SW480 (cell line): ENCODE data around the gene ABHD17B.

Experiments
- DNase-seq: peaks from one replicate; pipeline ENCODE4 v3.0.0-alpha.2; 2016; ENCODE audit warnings: low spot score

The ABHD17B gene

DNA sequence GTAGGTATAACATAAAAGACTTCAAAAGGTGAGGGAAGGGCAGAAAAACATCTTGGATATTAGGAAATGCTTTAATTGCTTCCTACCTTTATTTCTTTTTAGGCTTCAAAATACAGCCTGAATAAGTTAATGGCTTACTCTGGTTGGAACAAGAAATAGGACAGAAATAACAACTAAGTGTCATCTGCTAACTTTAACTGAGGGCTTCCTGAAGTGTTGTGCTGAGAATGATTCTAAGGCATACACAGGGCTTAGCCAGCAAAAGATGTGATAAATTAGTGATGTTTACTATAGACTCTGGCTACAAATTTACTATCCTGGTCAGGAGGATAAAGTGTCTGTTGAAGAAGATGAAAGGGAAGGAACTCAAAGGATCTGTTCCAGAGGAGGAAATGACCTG is 34.2 kb downstream of the ABHD17B start:
- DNase-seq: no peak

DNA sequence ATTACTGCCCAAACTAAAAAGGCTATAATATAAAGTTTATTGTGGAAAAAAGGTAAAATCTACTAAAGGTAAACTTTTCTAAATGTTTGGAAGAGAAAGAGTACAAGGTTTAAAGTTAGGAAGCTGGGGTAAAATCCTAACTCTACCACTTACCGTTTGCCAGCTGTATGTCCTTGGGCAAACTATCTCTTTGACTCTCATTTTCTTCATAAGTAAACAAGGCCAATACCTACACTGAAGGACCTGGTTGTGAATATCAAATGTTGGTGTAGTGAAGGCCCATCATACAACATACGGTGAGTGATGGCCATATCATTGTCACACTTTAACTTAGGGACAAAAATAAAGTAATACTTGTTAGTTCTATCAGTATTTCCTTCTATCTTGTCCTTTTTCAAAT is 34.9 kb downstream of the ABHD17B start:
- no peak for DNase-seq

DNA sequence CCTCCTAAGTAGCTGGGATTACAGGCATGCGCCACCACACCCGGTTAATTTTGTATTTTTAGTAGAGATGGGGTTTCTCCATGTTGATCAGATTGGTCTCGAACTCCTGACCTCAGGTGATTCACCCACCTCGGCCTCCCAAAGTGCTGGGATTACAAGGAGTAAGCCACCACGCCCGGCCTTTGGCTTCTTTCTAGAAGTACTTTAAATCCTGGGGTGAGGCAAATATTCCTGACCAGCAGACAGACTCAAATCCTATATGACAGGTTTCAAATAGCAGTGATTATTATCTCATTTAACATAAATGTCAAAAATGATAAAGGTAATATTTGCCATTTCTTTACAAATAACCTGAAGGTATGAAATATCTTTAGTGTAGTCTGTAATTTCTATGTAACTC is 35.6 kb downstream of the ABHD17B start:
- no peak for DNase-seq

DNA sequence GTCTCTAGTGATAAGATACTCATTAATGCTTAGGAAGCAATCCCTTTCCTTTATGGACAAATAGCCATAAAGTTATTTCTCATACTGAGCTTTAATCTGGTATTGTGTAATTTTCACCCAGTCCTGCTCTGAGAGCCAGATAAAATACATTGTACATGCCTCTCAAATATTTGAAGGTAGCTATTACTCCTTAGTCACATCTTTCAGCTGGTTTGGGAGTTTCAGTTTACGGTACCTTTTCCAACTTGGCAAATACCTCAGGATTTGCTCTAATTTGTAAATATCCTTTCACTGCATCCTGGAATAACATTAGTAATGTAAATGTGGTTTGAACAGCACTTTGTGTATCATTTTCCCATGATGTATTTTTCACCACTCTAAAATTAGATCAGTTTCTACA is 47.4 kb downstream of the ABHD17B start:
- DNase-seq: no peak

DNA sequence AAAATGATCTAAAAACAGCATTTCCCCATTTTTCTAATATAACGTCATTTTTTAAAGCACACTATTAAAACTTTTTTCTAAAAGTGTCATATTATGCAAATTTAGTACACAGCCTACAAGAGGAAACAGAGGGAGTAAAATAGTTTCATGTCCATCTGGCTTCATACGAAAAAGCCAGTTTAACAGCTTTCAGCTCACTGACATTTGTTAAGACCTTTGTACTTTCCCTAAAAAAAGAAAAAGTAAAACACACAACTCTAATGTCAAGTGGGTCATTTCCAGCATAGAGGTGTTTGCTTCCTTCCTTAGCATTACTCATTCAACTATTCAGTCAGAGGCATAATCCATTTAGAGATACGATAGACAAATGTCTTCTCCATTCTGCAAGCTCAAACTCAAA is 49.4 kb downstream of the ABHD17B start:
- DNase-seq: no peak

DNA sequence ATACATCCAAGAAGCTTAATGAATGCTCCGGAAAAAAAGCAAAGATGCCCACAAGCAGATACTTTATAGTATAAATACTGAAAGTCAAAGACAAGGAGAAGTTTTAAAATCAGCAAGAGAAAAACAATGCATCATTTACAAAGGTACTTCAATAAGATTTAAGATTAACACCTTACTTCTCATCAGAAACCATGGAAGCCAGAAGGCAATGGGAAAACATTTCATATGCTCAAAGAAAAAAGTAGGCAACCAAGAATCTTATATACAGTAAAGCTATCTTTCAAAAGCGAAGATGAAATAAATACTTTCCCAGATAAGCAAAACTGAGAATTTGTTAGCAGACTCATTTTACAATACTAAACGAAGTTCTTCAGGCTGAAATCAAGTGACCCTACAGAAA is 51.1 kb downstream of the ABHD17B start:
- DNase-seq: peak; percentile 18

DNA sequence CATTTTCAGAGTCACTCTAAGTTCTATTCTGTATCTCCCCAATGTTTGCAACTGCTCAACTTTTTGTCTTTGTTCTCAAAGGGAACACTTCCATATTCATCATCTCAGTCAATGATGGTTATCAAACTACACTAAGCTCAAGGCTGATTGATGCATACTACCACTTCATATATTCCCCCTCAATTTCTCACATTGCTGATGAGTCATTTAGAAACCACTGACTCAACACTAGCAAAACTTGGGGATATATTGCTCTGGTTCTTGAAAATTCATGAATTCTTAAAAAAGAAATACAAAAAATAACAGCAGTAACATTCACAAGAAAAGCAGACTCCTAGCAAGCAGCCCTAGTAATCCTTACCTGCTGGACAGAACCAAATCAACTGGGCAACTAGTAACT is 52.2 kb downstream of the ABHD17B start:
- DNase-seq: no peak

DNA sequence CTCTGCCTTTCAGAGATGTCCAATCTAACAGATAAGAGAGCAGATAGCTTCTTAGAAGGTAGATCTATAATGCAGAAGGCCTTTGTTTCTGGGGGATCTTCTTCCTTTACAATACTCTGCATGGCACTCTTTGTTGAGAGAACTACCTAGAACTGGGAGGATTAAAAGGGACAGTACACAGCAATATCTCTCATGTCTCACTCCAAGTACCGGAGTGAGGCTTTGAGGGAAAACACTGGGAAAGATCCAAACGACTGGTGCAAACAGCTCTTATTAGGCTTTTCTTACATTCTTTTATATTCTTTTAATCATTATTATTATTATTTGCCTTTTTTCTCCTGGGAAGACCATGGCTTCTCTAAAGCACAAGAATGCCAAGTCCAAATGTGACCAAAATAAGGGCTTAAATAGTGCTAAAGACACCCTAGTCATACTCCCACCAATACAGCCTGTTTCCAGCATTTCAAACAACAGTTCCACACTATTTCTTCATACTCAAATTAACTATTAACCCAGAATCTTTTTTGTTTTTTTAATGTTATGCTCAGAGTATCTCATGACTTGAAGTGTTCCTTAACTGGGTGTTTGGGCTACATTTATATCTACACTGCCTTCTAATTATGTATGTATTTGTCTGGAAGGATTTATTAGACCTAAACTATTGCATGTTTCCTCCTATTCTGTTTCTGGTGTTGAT is 52.7 kb downstream of the ABHD17B start:
- DNase-seq: no peak

DNA sequence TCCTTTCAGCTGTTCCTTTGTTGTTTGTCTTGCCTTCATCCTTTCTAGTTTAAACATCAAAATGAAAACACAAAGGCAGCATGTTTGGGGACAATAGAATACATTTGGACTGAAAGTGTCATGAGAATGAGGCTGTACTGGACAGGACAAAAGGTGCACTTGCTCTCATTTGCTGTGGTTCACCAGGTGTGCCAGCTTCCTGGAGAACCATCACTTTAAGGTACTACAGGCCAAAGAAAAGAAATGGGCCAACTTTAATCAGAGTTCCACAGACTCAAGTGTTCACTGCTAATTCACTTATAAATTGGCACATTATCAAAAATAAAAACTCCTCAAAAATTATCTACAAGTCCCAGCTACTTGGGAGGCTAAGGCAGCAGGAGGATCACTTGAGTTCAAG is 53.8 kb downstream of the ABHD17B start:
- no peak for DNase-seq

DNA sequence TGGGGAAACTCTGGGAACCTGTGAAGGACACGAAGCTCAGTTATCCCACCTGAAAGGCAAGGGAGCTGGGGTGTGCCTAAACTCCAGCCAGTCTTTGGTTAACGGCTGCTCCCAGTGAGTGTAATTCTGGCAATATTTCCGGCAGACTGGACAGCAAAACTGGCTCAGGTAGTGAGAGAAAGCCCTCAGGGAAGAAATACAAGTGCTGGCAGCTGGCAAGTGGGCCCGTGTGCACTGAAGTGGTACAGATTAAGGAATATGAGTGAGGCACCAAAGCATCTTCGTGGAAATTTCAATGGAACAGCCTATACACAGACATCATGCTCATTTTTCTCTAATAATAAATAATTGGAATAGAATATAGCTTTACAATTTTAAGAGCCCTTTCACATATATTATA is 56.2 kb downstream of the ABHD17B start:
- DNase-seq: no peak

DNA sequence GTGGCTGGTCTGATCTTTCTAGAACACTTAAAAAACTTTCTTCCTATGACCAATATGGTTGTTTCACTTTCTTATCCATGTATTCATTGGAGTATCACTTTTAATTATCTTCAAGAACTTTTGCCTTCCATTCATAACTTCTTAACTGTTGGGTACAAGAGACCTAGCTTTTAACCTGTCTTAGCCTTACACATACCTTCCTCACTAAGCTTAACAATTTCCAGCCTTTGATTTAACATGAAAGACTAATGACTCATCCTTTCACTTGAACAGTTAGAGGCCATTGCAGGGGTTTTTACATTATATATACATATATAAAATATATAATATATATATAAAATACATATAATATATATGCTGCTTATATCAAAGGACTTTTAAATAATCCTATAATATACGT is 57.9 kb downstream of the ABHD17B start:
- DNase-seq: peak; percentile 19

DNA sequence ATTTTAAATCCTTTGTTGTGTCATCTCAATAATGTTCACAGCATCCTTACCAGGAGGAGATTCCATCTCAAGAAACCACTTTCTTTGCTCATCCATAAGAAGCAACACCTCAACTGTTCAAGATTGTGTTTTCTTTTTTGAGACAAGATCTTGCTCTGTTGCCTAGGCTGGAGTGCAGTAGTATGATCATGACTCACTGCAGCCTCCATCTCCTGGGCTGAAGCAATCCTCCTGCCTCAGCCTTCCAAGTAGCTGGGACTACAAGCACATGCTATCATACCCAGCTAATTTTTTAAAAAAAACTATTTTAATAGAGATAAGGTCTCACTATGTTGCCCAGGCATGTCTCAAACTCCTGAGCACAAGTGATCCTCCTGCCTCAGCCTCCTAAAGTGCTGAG is 60.0 kb downstream of the ABHD17B start:
- no peak for DNase-seq

DNA sequence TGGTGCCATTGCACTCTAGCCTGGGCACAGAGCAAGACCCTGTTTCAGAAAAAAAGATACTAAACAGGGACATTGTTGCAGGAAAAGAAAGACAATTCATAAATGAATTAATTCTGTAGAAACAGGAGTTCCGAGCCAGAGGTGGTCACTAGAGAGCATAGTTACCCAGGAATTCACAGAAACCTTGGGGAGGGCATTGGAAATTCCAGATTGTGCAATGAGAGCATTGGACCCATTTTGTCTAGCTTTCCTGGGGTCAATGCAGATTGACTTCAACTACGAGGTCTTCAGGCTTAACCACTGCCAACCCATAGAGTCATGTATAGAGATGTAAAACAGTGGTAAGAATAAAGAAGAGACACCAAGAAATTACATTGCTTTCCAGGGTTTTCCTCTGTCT is 63.1 kb downstream of the ABHD17B start:
- DNase-seq: no peak

DNA sequence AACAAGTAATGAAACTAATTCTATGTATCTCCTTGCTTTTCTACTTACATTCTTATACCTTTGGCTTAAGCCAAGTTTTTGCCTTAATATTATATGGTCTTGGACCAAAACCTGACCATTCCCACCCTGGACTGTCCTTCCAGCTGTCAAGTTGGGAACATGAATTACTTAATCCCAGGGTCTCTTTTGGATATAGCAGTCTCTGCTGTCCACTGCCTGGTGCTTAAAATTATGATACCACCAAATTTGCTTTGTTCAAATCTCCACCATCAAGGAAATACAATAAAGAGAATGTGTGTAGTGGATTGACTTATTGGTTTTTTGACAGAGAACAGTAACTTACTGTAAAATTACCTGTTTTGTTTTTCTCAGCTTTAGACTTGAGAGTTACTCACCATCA is 66.2 kb downstream of the ABHD17B start:
- no peak for DNase-seq

DNA sequence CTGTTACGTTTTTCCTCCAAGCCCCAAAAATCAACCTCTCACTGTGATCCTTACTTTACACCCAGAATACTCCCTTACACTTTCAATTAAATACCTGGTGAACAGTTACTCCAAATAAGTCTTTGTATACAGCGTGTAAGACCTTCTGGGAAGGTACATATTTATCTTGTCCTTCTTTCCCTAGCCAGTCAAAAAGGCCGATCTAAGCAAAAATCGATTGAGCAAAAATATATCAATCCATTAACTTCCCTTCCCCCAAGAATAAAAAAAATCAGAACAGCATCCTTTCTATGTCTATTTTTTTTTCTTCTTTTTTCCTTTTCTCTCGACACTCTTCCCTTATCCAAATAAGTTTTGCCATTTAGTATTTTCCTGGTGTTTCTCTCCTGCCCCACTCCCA is 71.3 kb downstream of the ABHD17B start:
- no peak for DNase-seq

DNA sequence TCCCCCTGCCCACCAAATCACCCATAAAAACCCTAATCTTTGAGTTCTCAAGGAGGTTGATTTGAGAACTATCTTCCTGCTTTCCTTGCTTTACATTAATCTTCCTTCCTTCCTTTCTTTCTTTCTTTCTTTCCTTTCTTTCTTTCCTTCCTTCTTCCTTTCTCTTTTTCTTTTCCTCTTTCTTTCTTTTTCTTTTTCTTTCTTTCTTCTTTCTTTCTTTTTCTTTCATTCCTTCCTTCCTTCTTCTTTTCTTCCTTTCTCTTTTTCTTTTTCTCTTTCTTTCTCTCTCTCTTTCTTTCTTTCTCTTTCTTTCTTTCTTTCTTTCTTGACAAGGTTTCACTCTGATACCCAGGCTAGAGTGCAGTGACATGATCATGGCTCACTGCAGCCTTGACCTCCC is 75.4 kb downstream of the ABHD17B start:
- no peak for DNase-seq

DNA sequence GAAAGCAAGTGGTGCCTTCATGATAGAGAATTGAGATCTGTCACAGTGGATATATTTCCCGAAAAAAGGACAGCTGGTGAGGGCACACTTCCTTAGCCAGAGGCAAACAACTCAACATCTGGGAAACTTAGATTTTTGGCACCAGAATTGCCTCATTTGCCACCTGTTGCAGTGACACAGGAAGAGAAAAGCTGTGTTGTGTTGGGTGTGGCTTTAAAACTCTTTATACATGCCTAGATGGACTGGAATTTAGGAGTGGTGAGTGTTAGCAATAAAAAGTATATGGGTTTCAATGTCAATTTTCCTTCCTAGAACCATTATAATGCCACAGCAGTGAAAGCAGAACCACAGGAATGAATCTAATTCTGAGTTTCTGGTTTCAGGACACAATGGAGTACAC is 80.1 kb downstream of the ABHD17B start:
- peak; percentile 75 for DNase-seq

DNA sequence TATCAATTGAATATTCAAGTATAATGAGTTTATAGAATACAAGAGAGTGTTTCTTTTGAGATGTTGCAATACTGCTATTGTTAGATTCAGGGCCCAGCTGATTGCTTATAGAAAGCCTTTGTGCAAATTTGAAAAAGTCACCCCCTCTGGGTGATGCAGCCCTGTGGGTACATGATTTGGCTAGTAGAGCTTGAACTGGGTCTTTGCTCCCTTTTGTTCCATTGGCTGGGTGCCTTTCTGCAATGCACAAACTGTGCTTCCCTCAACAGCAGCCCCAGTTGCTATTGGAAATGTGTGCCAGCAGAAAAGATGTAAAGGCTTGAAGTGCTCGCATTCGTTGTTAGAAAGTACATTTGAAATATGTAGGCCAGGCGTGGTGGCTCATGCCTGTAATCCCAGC is 80.8 kb downstream of the ABHD17B start:
- DNase-seq: no peak

DNA sequence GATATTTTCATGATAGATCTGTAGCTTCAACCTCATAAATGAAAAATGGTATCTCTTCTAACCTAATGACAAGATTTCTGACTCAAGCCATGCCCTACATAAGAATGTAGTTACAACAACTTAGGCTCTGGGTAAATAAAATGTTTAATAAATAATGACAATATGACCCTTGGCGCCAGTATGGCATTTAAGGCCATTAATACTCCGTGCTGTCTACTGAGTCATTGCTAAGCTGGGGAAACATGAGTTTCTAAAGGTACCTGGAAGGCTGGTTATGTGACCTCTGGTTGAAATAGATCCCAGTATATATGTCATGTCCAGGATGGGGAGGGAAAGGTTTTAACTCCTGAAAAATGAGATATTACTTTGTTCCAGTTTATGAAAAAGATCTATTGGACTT is 84.7 kb downstream of the ABHD17B start:
- no peak for DNase-seq

DNA sequence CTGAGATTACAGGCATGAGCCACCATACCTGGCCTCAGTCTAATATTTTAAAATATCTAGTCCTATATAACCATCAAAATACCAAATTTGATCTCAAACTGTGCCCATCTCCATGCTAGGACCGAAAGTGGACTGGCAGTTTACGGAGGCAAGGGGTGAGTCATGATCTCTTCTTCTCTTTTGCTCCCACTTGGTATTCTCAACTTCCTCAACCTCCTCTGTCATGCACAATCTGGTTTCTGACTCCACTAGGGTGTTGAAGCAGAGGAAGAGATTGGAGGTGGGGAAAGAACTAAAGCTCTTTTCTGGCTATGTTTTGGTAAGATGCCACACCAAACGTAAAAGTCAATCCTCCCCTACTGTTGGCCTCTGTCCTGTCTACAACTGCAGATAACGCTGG is 86.7 kb downstream of the ABHD17B start:
- DNase-seq: no peak

DNA sequence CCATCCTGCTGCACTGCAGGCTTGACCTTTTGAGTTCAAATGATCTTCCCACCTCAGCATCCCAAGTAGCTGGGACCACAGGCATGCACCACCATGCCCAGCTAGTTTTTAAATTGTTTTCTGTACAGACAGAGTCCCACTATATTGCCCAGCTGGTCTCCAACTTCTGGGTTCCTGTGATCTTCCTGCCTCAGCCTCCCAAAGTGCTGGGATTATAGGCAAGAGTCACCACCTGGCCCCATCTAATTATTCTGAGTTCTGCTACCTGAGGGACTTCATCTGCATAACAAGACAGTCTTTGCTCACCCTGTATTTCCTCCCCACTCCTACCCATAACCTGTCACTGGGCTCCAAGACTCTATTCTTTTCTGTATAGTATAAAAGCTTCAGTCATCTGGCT is 88.1 kb downstream of the ABHD17B start:
- DNase-seq: no peak

DNA sequence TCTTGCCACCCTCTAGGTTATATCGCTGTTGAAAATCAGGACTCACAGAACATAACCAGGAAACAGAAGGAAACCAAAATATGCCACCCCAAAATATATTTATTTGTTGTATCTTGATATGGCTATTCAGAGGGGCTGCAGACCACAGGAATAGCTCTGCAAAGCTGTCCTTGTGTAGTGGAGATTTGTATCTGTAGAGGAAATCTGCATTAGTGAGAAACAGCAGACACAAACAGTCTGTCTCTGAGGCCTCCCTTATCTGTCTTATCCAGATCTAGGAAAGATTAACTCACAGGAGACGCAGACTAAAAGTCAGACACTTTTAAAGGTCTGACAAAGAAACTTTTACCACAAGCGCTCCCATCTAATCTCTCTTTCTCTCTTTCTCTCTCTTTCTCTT is 88.5 kb downstream of the ABHD17B start:
- no peak for DNase-seq

DNA sequence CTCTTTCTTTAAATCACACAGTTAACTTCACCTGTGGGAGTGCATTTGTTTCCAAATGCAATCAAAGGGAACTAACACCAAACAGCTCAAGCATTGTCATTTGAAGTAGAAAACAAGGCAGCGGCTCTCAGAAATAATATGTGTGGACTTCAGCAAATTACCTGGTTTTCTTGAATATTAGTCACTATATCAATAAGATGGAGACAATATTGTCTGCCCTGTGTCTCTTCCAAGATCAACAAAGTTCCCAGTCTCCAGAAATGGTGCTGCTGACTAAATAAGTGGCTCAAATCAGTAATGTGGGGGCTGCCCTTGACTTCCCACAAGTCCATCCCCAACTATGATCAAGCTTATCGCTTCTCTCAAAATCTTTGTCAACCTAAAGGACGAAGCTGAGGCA is 89.6 kb downstream of the ABHD17B start:
- DNase-seq: no peak

DNA sequence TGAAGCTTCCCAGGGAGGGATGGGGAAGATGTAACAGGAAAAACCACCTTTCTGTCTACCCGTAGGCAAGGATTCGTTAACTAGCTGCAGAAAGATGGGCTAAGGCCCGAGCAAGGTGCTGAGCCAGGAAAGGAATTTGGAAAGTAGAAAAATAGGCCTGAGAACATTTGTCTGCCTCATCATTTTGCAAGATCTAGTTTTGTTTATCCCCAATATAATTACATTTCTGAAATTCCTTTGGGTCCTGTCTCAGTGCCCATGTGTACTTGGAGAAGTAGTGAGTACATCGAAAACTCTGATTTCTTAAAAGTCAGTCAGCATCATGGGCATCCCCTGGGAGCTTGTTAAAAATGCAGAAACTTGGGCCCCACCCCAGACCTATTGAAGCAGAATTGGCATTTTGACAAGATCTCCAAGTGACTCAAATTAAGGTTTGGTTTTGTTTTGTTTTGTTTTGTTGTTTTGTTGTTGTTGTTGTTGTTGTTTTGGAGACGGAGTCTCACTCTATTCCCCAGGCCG is 90.5 kb downstream of the ABHD17B start:
- DNase-seq: no peak
